Bronchial epithelial cell (primary cell): ENCODE data around the gene BRAP. TPM values are rescaled to one million over a fixed set of nuclear protein-coding genes. Genes with fewer than 3 reads are reported as not detected.
"Not testable (repeated sequence)": the region's sequence is repeated elsewhere in the genome, so short reads cannot be mapped to it uniquely, and the experiment has no call there.

Experiments used
- DNase-seq: peaks from one replicate; pipeline ENCODE4 v3.0.0-alpha.2; 2010; ENCODE audit warnings: low read depth
- FAIRE-seq: peaks from 2 replicates; lab custom pipeline; 2011; peaks lifted over from hg19 to GRCh38; lab: Jason Lieb, UNC
- H3K27me3 ChIP-seq: 2 replicates; pipeline ENCODE4 v1.5.1; 2011; ENCODE audit warnings: low read length; ENCODE audit not compliant: control insufficient read depth, insufficient read depth
- H3K36me3 ChIP-seq: 2 replicates; pipeline ENCODE4 v1.5.1; 2011; ENCODE audit warnings: low read length; ENCODE audit not compliant: control insufficient read depth, insufficient read depth
- H3K4me3 ChIP-seq: 2 replicates; pipeline ENCODE4 v1.5.1; 2011; ENCODE audit warnings: mild to moderate bottlenecking, low read depth, low read length, control low read depth
- CTCF ChIP-seq: IDR thresholded peaks from 2 replicates; pipeline ENCODE4 v1.5.1; 2011; ENCODE audit warnings: mild to moderate bottlenecking, moderate library complexity, low read length, control low read depth, inconsistent platforms; ENCODE audit not compliant: insufficient read depth, severe bottlenecking
- total RNA-seq: library from RNA; depleted of rRNA; stranded (reverse); fragments of >200 nt; gene quantifications from 2 replicates; pipeline ENCODE4 v1.2.1, GENCODE V29; 2014

The BRAP gene
- total RNA-seq, 1 donor from 2014 or later, result 18.7 TPM

GRCh38 chr12:111616177-111616623 is 69.6 kb downstream of the BRAP start:
- DNase-seq (no peak), FAIRE-seq (no peak)
- no peaks in the 10 kb centered on the region for H3K27me3 ChIP-seq
- H3K4me3 ChIP-seq, result no peak overlapping the region
- TF ChIP-seq CTCF, result no peak
- H3K36me3 ChIP-seq, result no peaks in the 10 kb centered on the region

DNA sequence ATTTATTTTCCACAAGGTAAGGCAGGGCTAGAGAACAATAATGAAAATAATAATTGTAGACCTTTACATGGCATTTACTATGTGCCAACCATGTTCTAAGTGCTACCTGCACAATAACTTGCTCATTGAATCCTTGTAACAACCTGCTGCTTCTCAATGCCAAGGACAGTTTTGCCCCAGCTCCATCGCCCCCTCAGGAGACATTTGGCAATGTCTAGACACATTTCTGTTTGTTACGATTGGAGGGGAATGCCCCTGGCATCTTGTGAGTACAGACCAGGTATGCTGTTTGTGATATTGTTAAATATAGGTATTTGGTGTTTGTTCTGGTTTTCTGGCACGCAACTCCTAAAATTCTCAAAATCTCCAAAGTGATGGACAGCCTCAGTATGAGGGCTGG is 78.5 kb downstream of the BRAP start:
- FAIRE-seq (no peak), DNase-seq (no peak)
- Histone ChIP-seq H3K27me3 (no peaks in the 10 kb centered on the region), H3K4me3 (no peak overlapping the region), H3K36me3 (no peaks in the 10 kb centered on the region)
- TF ChIP-seq CTCF, result no peak

DNA sequence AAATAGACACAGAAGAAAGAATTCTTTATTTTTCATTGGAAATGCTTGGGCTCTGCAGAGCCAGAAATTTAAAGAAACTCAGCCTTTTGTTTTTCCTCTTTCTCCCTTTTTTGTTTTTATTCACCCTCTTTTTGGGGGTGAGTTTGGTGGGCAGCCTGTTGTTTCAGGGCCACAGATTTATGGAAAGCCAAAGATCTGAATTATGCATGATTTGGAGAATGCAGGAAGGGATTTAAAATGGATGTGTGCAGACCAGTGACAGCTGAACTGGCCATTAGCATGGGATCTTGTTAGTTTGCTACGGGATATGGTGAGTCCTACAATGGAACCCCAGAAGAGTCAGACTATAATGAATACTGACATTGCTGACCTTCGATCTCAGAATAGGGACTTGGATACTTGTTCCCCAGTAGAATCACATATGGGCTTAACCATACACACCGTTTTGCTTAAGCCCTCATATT is 79.0 kb downstream of the BRAP start:
- no peak overlapping the region for H3K4me3 ChIP-seq
- no peaks in the 10 kb centered on the region for H3K27me3 ChIP-seq
- FAIRE-seq (no peak), DNase-seq (no peak)
- no peak for TF ChIP-seq CTCF
- no peaks in the 10 kb centered on the region for H3K36me3 ChIP-seq

DNA sequence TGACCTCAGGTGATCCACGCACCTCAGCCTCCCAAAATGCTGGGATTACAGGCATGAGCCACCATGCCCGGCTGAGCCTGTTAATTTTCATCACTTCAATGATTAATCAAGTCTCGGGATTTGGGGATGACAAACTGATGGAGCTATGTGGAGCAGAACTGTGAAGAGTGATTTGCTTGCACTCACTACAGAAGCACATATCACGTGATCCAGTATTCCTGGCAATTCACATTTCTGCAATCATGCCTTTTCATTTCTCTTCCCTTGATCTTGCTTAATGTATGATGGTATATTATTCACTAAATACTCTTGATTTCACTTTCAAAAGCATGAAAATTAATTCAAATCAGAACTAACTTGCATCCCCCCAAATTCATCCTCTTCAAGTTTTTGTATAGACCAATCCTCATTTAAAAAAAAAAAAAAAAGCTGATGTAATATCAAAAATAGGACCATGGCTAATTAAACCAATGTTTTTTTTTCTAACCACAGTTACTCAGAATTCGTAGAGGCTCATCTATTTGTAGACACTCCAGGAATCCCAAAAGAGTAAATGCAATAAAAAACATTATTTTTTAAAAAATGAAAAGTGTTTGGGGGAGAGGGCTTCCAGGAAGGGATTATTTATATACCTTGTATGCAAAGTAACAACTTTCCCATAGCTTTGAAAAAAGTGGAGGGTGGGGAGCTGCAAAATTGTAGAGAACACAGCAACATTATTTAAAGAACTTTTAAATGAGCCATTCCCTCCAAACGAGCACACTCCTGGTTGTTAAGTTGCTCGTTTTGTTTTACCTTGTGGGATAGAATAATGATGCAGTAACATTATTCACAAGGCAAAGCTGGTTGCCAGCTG is 79.6 kb downstream of the BRAP start:
- Histone ChIP-seq H3K4me3 (no peak overlapping the region), H3K27me3 (no peaks in the 10 kb centered on the region), H3K36me3 (no peaks in the 10 kb centered on the region)
- no peak for TF ChIP-seq CTCF
- DNase-seq, result no peak
- FAIRE-seq, result no peak

GRCh38 chr12:111602857-111603256 is 82.9 kb downstream of the BRAP start:
- not testable (repeated sequence) for H3K36me3 ChIP-seq, DNase-seq, H3K4me3 ChIP-seq, FAIRE-seq, H3K27me3 ChIP-seq

- FAIRE-seq (no peak), DNase-seq (no peak)
- TF ChIP-seq CTCF, result no peak
- no peaks in the 10 kb centered on the region for H3K36me3 ChIP-seq
- H3K4me3 ChIP-seq, result no peak overlapping the region
- H3K27me3 ChIP-seq, result no peaks in the 10 kb centered on the region
These were observed 83.4 kb downstream of the BRAP start for GRCh38 chr12:111602348-111602747.

DNA sequence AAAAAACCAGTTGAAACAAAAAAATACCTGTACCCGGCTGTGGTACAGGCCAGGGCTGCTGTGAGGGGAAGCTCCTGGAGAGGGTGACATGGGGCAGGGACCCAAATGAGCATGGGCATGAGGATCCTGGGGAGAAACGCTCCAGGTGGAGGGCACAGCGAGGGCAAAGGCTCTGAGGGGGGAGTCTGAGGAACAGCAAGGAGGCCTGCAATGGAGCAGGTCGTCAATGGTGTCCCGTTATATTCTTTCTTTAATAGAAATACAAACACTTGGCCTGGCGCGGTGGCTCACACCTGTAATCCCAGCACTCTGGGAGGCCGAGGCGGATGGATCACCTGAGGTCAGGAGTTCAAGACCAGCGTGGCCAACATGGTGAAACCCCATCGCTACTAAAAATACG is 84.8 kb downstream of the BRAP start:
- not testable (repeated sequence) for H3K27me3 ChIP-seq, DNase-seq, H3K36me3 ChIP-seq, FAIRE-seq, H3K4me3 ChIP-seq
